Stimulated activated CD8-positive, alpha-beta memory T cell treated with anti-CD3 and anti-CD28 coated beads, Interleukin-12 subunit alpha, Interleukin-12 subunit beta, amount 100 ng/mL, for 1 hour (primary cell): ENCODE measurements around the gene IPP.
"Not testable (repeated sequence)": the region's sequence is repeated elsewhere in the genome, so short reads cannot be mapped to it uniquely, and the experiment has no call there.

Source experiments
- DNase-seq: peaks from one replicate; pipeline ENCODE4 v3.0.0-alpha.2; 2020; ENCODE audit warnings: low read depth

The IPP gene

GRCh38 chr1:45750298-45751038 is at the start of gene IPP:
Gene IPP, minus strand, starts transcription at chr1:45750653. Its CDS starts 4,242 bp downstream, at chr1:45746411.
- DNase-seq = peak; percentile 87

GRCh38 chr1:45796946-45797345 is 46.5 kb upstream of the IPP start:
- no peak for DNase-seq

GRCh38 chr1:45796381-45796780 is 45.9 kb upstream of the IPP start:
- no peak for DNase-seq

GRCh38 chr1:45793942-45794604 is 43.6 kb upstream of the IPP start:
- no peak for DNase-seq

- DNase-seq = no peak
Measured at GRCh38 chr1:45792744-45793143, 42.3 kb upstream of the IPP start.

- no peak for DNase-seq
Measured at GRCh38 chr1:45789601-45790000, 39.1 kb upstream of the IPP start.

GRCh38 chr1:45787905-45788304 is 37.5 kb upstream of the IPP start:
- DNase-seq = no peak

- no peak for DNase-seq
Measured at GRCh38 chr1:45785583-45785982, 35.1 kb upstream of the IPP start.

GRCh38 chr1:45775794-45776193 is 25.3 kb upstream of the IPP start:
- no peak for DNase-seq

- no peak for DNase-seq
Measured at GRCh38 chr1:45772971-45773370, 22.5 kb upstream of the IPP start.

GRCh38 chr1:45769261-45769932 is 18.9 kb upstream of the IPP start:
- no peak for DNase-seq

- no peak for DNase-seq
Measured at GRCh38 chr1:45767035-45767434, 16.6 kb upstream of the IPP start.

- DNase-seq = no peak
Measured at GRCh38 chr1:45765999-45766792, 15.7 kb upstream of the IPP start.

- no peak for DNase-seq
Measured at GRCh38 chr1:45762291-45762690, 11.8 kb upstream of the IPP start.

- DNase-seq = no peak
Measured at GRCh38 chr1:45755697-45756096, 5.2 kb upstream of the IPP start.

GRCh38 chr1:45753248-45754037 is 3.0 kb upstream of the IPP start:
- no peak for DNase-seq

GRCh38 chr1:45752441-45753052 is 2.1 kb upstream of the IPP start:
- no peak for DNase-seq

- DNase-seq = no peak
Measured at GRCh38 chr1:45752014-45752413, 1.6 kb upstream of the IPP start.

- not testable (repeated sequence) for DNase-seq
Measured at GRCh38 chr1:45751039-45751838, 786 bp upstream of the IPP start.

GRCh38 chr1:45746922-45747321 is 3.5 kb downstream of the IPP start:
- no peak for DNase-seq
